H1 (cell line): ENCODE results near the gene MMP24. TPM values are rescaled to one million over a fixed set of nuclear protein-coding genes. Genes with fewer than 3 reads are reported as not detected.
A peak's percentile ranks its signal among the peaks of the same experiment; 100 is the strongest.

Experiments used
- CTCF ChIA-PET: fragments of 300-600 bp; sonication (Branson Sonifier 250); formaldehyde crosslinking; loops from one replicate; lab custom pipeline; 2021; ENCODE audit not compliant: partially characterized antibody; lab: Charles Lee
- POLR2A ChIA-PET: fragments of 300-600 bp; sonication (Branson Sonifier 250); formaldehyde crosslinking; loops from one replicate; lab custom pipeline; 2021; ENCODE audit warnings: inconsistent platforms; ENCODE audit not compliant: partially characterized antibody; lab: Charles Lee
- DNase-seq, 2 experiments: peaks; one replicate each; pipeline versions ENCODE4 v3.0.0 to v3.0.0-alpha.2; 2010 to 2022; ENCODE audit warnings: low spot score in 2 of 2, low read depth in 1 of 2, mixed read lengths in 1 of 2
- FAIRE-seq: peaks from 2 replicates; lab custom pipeline; 2011; peaks lifted over from hg19 to GRCh38; lab: Jason Lieb, UNC
- H2AFZ ChIP-seq: 2 replicates; pipeline ENCODE4 v1.8.1; 2012; ENCODE audit warnings: low read length, inconsistent platforms
- H2AK5ac ChIP-seq: 2 replicates; pipeline ENCODE4 v1.6.1; 2013; ENCODE audit warnings: low read depth, low read length
- H2BK120ac ChIP-seq: replicated peaks from 2 replicates; pipeline ENCODE3; 2013; ENCODE audit warnings: low read depth, low read length, inconsistent platforms
- H2BK12ac ChIP-seq: 2 replicates; pipeline ENCODE4 v1.6.1; 2013; ENCODE audit warnings: low read depth, low read length
- H2BK15ac ChIP-seq: 2 replicates; pipeline ENCODE4 v1.6.1; 2013; ENCODE audit warnings: low read length
- H2BK20ac ChIP-seq: 2 replicates; pipeline ENCODE4 v1.6.1; 2013; ENCODE audit warnings: low read length
- H2BK5ac ChIP-seq: 2 replicates; pipeline ENCODE4 v1.6.1; 2013; ENCODE audit warnings: low read depth, low read length
- H3K14ac ChIP-seq: 2 replicates; pipeline ENCODE4 v1.6.1; 2013; ENCODE audit warnings: inconsistent platforms; ENCODE audit not compliant: insufficient read length
- H3K18ac ChIP-seq: 2 replicates; pipeline ENCODE4 v1.6.1; 2013; ENCODE audit warnings: low read length; ENCODE audit errors: extremely low read depth
- H3K23ac ChIP-seq: 2 replicates; pipeline ENCODE4 v1.6.1; 2013; ENCODE audit warnings: inconsistent platforms; ENCODE audit not compliant: insufficient read length
- H3K23me2 ChIP-seq: 2 replicates; pipeline ENCODE4 v1.6.1; 2013; ENCODE audit warnings: low read depth, low read length
- H3K27ac ChIP-seq: 2 replicates; pipeline ENCODE4 v1.6.1; 2011; ENCODE audit warnings: low read depth, low read length, inconsistent platforms
- H3K27me3 ChIP-seq, 4 experiments: replicated peaks in 1 of 4; 1 replicate in 1 of 4; 2 replicates in 3 of 4; pipeline versions ENCODE4 v1.6.1 to v1.8.1; 2011 to 2013; ENCODE audit warnings: low read length in 3 of 4, mild to moderate bottlenecking in 3 of 4, inconsistent platforms in 2 of 4, mixed read lengths in 2 of 4, moderate library complexity in 1 of 4; ENCODE audit not compliant: control insufficient read depth in 3 of 4, insufficient read depth in 3 of 4; ENCODE audit errors: extremely low read depth in 1 of 4
- H3K36me3 ChIP-seq, 4 experiments: 2 replicates each; pipeline versions ENCODE4 v1.6.1 to v1.8.1; 2011 to 2013; ENCODE audit warnings: mild to moderate bottlenecking in 4 of 4, low read length in 3 of 4, moderate library complexity in 2 of 4, control low read depth in 1 of 4, inconsistent platforms in 1 of 4; ENCODE audit not compliant: insufficient read depth in 4 of 4, control insufficient read depth in 2 of 4
- H3K4ac ChIP-seq: replicated peaks from 2 replicates; pipeline ENCODE3; 2013; ENCODE audit warnings: low read length, low read depth, mixed read lengths, inconsistent platforms; ENCODE audit not compliant: insufficient read length
- H3K4me1 ChIP-seq, 4 experiments: replicated peaks in 1 of 4; 1 replicate in 1 of 4; 2 replicates in 3 of 4; pipeline versions ENCODE4 v1.6.1 to v1.8.1; 2011 to 2013; ENCODE audit warnings: low read length in 3 of 4, inconsistent platforms in 2 of 4, mixed read lengths in 1 of 4; ENCODE audit not compliant: insufficient read depth in 4 of 4, control insufficient read depth in 3 of 4
- H3K4me2 ChIP-seq, 2 experiments: 2 replicates each; pipeline versions ENCODE4 v1.6.1 to v1.8.1; 2011 to 2013; ENCODE audit warnings: low read depth in 2 of 2, low read length in 2 of 2, control low read depth in 1 of 2, inconsistent platforms in 1 of 2, mild to moderate bottlenecking in 1 of 2; ENCODE audit not compliant: insufficient read depth in 1 of 2
- H3K4me3 ChIP-seq, 4 experiments: fragments of 200-600, 300-600 bp in 1 of 4; sonication (generic), shearing (Covaris generic), sonication (Bioruptor Twin) in 1 of 4; 2 replicates each; pipeline versions ENCODE4 v1.5.1 to v1.8.1; 2011 to 2016; ENCODE audit warnings: low read length in 4 of 4, low read depth in 3 of 4, control low read depth in 2 of 4, inconsistent platforms in 2 of 4, mild to moderate bottlenecking in 2 of 4, mixed read lengths in 1 of 4, moderate library complexity in 1 of 4; ENCODE audit not compliant: insufficient read depth in 2 of 4; ENCODE audit errors: extremely low read depth in 1 of 4
- H3K56ac ChIP-seq: replicated peaks from 2 replicates; pipeline ENCODE3; 2013; ENCODE audit warnings: low read depth, mild to moderate bottlenecking, mixed read lengths, low read length, inconsistent platforms; ENCODE audit not compliant: insufficient read length
- H3K79me1 ChIP-seq: 2 replicates; pipeline ENCODE4 v1.6.1; 2013; ENCODE audit warnings: low read depth, low read length, control low read depth
- H3K79me2 ChIP-seq, 2 experiments: 2 replicates each; pipeline versions ENCODE4 v1.6.1 to v1.8.1; 2012 to 2013; ENCODE audit warnings: low read length in 2 of 2, mild to moderate bottlenecking in 2 of 2, inconsistent platforms in 1 of 2; ENCODE audit not compliant: insufficient read depth in 2 of 2, control insufficient read depth in 1 of 2
- H3K9ac ChIP-seq, 4 experiments: replicated peaks in 1 of 4; 1 replicate in 1 of 4; 2 replicates in 3 of 4; pipeline versions ENCODE4 v1.6.1 to v1.8.1; 2011 to 2013; ENCODE audit warnings: low read depth in 3 of 4, low read length in 3 of 4, control low read depth in 2 of 4, mild to moderate bottlenecking in 2 of 4, moderate library complexity in 2 of 4, inconsistent platforms in 1 of 4; ENCODE audit errors: extremely low read depth in 1 of 4
- H3K9me3 ChIP-seq, 2 experiments: 2 replicates each; pipeline versions ENCODE4 v1.6.1 to v1.8.1; 2012 to 2013; ENCODE audit warnings: mild to moderate bottlenecking in 2 of 2, moderate library complexity in 2 of 2, control low read depth in 1 of 2, inconsistent platforms in 1 of 2, low read depth in 1 of 2, low read length in 1 of 2, mixed read lengths in 1 of 2; ENCODE audit not compliant: insufficient read depth in 2 of 2
- H4K20me1 ChIP-seq, 2 experiments: replicated peaks in 1 of 2; 2 replicates each; pipeline versions ENCODE3 to v1.8.1; 2011 to 2013; ENCODE audit warnings: inconsistent platforms in 2 of 2, low read length in 2 of 2, mild to moderate bottlenecking in 1 of 2; ENCODE audit not compliant: insufficient read depth in 2 of 2, control insufficient read depth in 1 of 2
- H4K5ac ChIP-seq: 2 replicates; pipeline ENCODE4 v1.6.1; 2013; ENCODE audit warnings: low read length, low read depth, mixed read lengths, inconsistent platforms; ENCODE audit not compliant: insufficient read length
- H4K8ac ChIP-seq: 2 replicates; pipeline ENCODE4 v1.8.0; 2013; ENCODE audit warnings: mild to moderate bottlenecking, moderate library complexity, low read length, inconsistent platforms; ENCODE audit not compliant: insufficient read depth; ENCODE audit errors: extremely low read depth
- H4K91ac ChIP-seq: replicated peaks from 2 replicates; pipeline ENCODE3; 2013; ENCODE audit warnings: low read length, mixed read lengths, inconsistent platforms; ENCODE audit not compliant: insufficient read length
- ASH2L ChIP-seq: fragments of 200-600, 300-600 bp; sonication (generic); IDR thresholded peaks from one replicate; pipeline ENCODE4 v1.7.1; 2017; ENCODE audit warnings: low read length
- CBX5 ChIP-seq: fragments of 300-800, 300-1000 bp; sonication (generic); IDR thresholded peaks from 2 replicates; pipeline ENCODE4 v1.7.1; 2016; ENCODE audit warnings: antibody characterized with exemption, low read length, low read depth
- CHD1 ChIP-seq: IDR thresholded peaks from 2 replicates; pipeline ENCODE4 v1.6.1; 2012; ENCODE audit warnings: low read depth, low read length, improper control_type of control experiment
- POLR2A ChIP-seq, 2 experiments: IDR thresholded peaks; 1 replicate in 1 of 2; 2 replicates in 1 of 2; pipeline ENCODE4 v1.6.1; 2011; ENCODE audit warnings: low read depth in 2 of 2, low read length in 2 of 2, mild to moderate bottlenecking in 2 of 2; ENCODE audit errors: control extremely low read depth in 1 of 2
- WGBS, 2 experiments: shearing (Covaris generic) in 1 of 2; methylation state at CpG; one replicate each; pipeline versions ENCODE4 v1.1.6 to v1.1.7; 2013 to 2015; ENCODE audit warnings: low lambda C conversion rate in 2 of 2, mixed read lengths in 2 of 2, inconsistent platforms in 1 of 2, low coverage in 1 of 2, missing lambda C conversion rate in 1 of 2; ENCODE audit not compliant: insufficient replicate concordance in 2 of 2, insufficient coverage in 1 of 2, insufficient read length in 1 of 2; ENCODE audit errors: extremely low coverage in 1 of 2, missing lambda C conversion rate in 1 of 2; 5-methylcytosine and 5-hydroxymethylcytosine counted together
- polyA plus RNA-seq, 7 experiments: library from polyadenylated mRNA; depleted of rRNA in 3 of 7; stranded (reverse) in 5 of 7; unstranded in 2 of 7; fragments of >200 nt in 5 of 7; fragments of 200-250 nt in 2 of 7; gene quantifications; 1 replicate in 5 of 7; 2 replicates in 1 of 7; 4 replicates in 1 of 7; pipeline versions ENCODE4 v1.2.1 to v1.2.3, GENCODE V29; 2011 to 2013; ENCODE audit warnings: missing spikeins in 2 of 7, mixed read lengths in 2 of 7
- total RNA-seq: library from RNA; stranded (reverse); fragmentation: NEBNext Ultra II Directional; extraction: Animal tissue kit (Norgen Biotek cat#: 25700); gene quantifications from 2 replicates; pipeline ENCODE4 v1.2.1, GENCODE V29; 2021

MMP24 gene
- total and polyA plus RNA-seq, 2 of the 8 experiments (the other 6 are each of a cell fraction or from before 2014, with no cell fraction given) = 18.8 to 21.4 TPM

DNA sequence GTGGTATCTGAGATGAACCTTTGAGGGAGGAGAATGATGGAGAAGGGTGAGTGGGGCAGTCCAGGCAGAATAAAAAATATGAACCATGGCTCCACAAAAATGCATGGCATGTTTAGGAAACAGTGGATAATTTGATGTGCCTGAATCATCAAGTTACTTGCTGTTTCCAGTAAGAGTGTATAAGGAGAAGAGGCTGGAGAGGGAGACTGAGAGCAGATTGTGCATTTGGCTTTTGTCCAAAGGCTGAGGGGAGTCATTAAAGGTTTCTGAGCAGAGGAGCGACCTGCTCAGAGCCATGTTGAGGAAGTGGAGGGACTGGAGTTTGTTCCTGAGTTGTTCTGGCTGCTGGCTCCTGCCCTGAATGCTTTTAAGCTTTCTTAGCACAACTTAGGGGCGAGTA, 6.1 kb downstream of the MMP24 start:
- FAIRE-seq = no peak
- no peaks in the 10 kb centered on the region for H3K23me2 ChIP-seq
- no peak overlapping the region for H3K4ac ChIP-seq
- H3K4me1 ChIP-seq = no peaks in the 10 kb centered on the region; a peak in 1 of 7 replicates
- H3K4me3 ChIP-seq = no peak overlapping the region
- no peak overlapping the region for H2BK5ac ChIP-seq
- H3K18ac ChIP-seq = no peak overlapping the region
- peak overlapping the region; percentile 39; the same call in 1 of the 2 replicates for H2AK5ac ChIP-seq
- no peak overlapping the region for H2BK120ac ChIP-seq
- no peaks in the 10 kb centered on the region for H3K9me3 ChIP-seq
- H3K27ac ChIP-seq = no peak overlapping the region
- no peak overlapping the region for H3K56ac ChIP-seq
- DNase-seq = no peak
- H3K36me3 ChIP-seq = no peaks in the 10 kb centered on the region
- no peak overlapping the region for H2BK15ac ChIP-seq
- no peak overlapping the region for H2BK12ac ChIP-seq
- H2AFZ ChIP-seq = no peak overlapping the region
- H4K8ac ChIP-seq = no peak overlapping the region
- peaks cover 0 to 3% (median 0%) of the 10 kb centered on the region in 4 experiments; a peak in 1 of 7 replicates for H3K27me3 ChIP-seq
- no peak overlapping the region for H2BK20ac ChIP-seq
- no peak overlapping the region for H3K14ac ChIP-seq
- no peak overlapping the region for H3K9ac ChIP-seq
- peaks cover 0 to 3% of the 10 kb centered on the region in 2 experiments; a peak in 1 of 4 replicates for H3K79me2 ChIP-seq
- H3K4me2 ChIP-seq = no peak overlapping the region
- no peak overlapping the region for H4K91ac ChIP-seq
- 76% methylated on average over 2 of the region's 2 CpGs; no CpG with 5 or more reads in 1 of the 2 experiments for WGBS, 2 experiments
- no peaks in the 10 kb centered on the region for H3K79me1 ChIP-seq
- ChIA-PET CTCF (interaction anchor here (1.1 kb wide), 1 partner anchor 37 kb away, joined by 3 read pairs; no protein-coding TSS in a partner anchor), POLR2A (interaction anchor here (1.0 to 1.5 kb wide), 2 partner anchors 39 to 222 kb away, joined by 3 read pairs; partner anchors contain the start of gene CEP250)
- no peak for TF ChIP-seq CBX5
- no peak for TF ChIP-seq ASH2L
- no peak for TF ChIP-seq POLR2A (IDR thresholded peaks at IDR 0.05; ENCODE audit: control extremely low read depth in 1 of 2, low read depth in 2 of 2, low read length in 2 of 2)
- TF ChIP-seq CHD1 = no peak
- no peak overlapping the region for H3K23ac ChIP-seq
- no peak overlapping the region for H4K5ac ChIP-seq
- no peaks in the 10 kb centered on the region for H4K20me1 ChIP-seq
